ENCODE data around the gene CAMSAP2.

CAMSAP2 gene

GRCh38 chr1:200838676-200839445 lies 100.2 kb downstream of the CAMSAP2 start:
- no peak for DNase-seq (ENCODE audit: low spot score)

- DNase-seq (ENCODE audit: low spot score): no peak
These were observed 106.7 kb downstream of the CAMSAP2 start for GRCh38 chr1:200845360-200845759.

DNA sequence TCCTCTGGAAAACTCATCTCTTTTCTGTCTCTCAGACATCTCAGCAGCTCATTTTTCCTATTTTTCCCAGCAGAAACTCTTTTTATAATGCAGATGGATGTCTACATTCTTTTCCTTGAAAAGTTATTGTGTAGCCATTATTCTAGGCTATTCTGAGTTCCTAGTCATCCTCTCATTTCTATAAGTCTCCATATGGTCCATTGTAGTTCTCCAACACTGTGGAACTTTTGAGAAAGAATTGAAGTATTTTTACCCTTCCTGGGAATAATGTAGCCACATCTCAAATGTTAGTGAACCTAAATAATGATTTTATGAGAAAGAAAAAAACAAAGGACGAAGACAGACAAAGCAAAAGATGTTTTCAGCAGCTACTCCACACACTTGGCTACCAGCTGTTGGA lies 107.7 kb downstream of the CAMSAP2 start:
- no peak for DNase-seq (ENCODE audit: low spot score)

DNA sequence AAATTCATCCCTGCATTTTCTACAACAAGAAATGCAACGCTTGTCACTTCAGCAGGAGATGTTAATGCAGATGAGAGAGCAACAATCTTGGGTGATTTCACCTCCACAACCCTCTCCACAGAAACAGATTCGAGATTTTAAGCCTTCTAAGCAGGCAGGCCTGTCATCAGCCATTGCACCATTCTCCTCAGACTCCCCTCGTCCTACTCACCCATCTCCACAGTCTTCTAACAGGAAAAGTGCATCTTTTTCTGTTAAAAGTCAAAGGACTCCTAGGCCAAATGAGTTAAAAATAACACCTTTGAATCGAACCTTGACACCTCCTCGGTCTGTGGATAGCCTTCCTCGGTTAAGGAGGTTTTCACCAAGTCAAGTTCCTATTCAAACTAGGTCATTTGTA lies 110.7 kb downstream of the CAMSAP2 start:
- no peak for DNase-seq (ENCODE audit: low spot score)

DNA sequence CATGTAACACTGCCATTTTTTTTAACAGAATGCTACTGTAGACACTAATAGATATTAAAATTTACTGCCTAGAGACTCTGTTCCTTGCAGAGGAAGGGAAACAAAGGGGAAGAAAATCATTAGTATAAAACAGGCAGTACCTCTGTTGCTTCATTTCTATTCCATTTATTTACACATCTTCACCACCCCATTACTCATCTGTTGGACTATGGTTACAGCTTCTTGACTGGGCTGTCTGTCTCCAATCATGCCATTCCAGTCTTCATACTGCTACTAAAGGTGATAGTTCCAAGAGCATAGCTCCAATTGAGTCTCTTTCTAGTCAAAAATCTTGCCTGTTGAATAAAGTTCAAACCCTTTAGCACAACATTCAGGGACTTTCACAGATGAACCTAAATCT lies 111.9 kb downstream of the CAMSAP2 start:
- no peak for DNase-seq (ENCODE audit: low spot score)

DNA sequence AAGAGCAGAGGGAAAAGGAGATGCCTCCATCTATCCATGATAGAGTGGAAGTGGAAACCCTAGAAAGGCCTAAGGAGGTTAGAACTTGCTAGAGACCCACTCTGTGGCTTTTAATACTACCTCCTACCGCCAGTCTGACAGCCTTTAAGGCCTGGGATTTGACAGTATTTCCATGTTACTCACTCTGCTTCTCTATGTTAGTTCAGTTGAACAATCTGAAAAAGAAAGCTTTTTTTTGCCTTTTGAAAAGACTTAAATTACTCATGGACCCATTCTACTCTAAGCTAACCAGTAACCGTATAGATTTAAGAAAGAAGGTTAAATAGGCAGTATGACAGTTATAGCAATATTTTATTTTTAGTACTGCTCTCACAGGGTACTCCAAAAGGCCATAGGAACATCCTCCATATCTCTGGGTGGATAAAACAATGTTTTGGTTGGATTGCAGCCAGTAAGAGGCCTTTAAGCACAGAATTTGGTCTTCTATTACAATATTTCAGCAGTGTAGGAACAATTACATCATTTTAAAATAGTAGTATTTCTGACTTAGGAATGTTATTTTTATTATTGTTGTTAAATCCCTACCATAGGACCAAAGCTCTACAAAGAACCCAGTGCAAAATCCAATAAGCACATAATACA lies 118.1 kb downstream of the CAMSAP2 start:
- no peak for DNase-seq (ENCODE audit: low spot score)

DNA sequence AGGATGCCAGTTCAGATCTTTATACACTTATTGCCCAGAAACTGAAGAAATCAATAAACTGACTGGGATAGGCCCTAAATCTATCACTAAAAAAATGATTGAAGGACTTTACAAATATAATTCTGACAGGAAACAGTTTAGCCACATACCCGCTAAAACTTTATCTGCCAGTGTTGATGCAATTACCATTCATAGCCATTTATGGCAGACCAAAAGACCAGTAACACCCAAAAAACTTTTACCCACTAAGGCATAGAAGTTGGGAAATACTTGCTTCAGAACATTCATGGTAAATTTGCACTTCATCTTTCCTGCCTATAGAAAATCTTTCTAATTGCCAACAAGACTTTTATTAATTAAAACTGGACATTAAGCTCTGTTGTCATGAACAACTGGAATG lies 119.1 kb downstream of the CAMSAP2 start:
- no peak for DNase-seq (ENCODE audit: low spot score)

DNA sequence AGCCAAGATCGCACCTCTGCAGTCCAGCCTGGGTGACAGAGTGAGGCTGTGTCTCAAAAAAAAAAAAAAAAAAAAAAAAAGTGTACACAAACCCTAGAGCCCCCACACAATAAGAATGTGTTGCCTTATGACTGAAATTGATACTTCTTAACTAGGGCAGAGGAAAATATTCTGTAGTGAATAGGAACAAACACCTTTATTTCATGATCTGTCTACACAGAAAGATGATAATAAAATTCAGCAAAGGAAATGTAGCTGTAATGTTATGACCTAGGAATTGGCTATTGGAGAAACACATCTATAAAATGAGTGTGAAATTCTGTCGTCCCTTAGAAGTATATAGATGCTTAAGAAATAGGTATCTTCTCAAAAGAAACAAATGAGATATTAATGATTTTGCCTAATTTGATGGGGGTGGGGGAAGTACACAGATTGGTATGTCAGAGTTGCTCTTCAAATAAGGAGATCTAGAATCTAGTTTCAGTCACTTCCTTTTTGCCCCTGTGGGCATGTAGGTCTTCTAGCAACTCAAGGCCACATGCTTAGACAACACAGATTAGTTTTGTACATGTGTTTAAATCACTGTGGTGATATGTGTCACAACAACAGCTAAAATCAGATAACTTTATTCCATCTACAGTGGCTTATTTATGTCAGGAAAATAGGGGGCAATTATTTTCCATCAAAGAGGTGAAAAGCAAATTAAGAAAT lies 123.4 kb downstream of the CAMSAP2 start:
- DNase-seq (ENCODE audit: low spot score): no peak

- DNase-seq (ENCODE audit: low spot score): no peak
These were observed 124.2 kb downstream of the CAMSAP2 start for GRCh38 chr1:200862713-200863415.

- DNase-seq (ENCODE audit: low spot score): no peak
These were observed 127.4 kb downstream of the CAMSAP2 start for GRCh38 chr1:200866116-200866515.

DNA sequence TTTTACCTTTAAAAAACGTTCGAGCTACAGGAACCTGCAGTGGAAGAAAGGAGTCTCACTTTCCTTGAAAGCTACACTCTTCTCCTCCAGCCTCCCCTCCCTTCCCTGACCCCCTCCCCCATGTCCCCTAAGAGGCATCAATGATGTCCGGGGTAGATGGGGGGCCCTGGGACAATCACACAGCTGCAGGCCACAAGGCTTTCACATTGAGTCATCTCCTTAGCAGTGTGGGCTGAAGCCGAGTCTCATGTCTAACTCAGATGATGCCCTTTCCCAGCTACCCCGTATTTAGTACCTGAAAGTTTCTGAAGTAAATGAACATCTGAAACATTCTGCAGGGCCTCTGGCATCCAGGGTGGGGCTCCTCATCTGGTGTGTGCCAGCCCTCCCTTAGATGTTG lies 127.8 kb downstream of the CAMSAP2 start:
- no peak for DNase-seq (ENCODE audit: low spot score)

DNA sequence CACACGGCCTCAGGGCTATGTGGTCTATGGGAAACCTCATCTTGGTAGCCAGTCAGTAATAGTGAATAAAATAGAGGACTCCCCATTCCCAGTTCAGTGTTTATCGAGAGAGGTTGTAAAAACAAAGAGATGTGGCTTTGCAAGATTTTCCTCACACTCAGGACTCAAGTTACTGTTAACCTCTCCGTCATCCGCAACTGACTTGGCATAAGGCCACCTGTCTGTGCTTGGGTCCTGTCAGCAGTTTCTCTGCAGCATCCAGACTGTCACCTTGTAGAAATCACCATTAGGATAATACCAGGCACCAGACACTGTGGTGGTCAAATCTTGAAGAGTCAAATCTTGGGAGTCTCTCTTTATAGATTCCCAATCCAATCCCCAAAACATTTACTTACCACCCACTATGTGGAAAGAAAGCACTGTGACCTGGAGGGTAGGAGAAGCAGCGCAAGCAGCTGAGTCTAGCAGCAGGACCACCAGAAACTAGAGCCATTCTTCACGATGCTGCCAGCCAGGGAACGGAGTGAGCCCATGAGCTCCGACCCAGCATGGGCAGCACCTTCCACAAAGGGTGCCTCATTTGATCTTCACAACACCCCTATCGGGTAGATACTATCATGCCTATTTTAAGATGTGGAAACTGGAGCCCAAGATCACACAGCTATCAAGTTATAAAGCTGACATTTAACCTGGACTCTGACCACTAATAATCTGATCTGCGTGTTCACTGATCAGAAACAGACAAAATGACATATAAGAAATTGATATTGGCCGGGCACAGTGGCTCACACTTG lies 128.5 kb downstream of the CAMSAP2 start:
- no peak for DNase-seq (ENCODE audit: low spot score)

- no peak for DNase-seq (ENCODE audit: low spot score)
These were observed 130.7 kb downstream of the CAMSAP2 start for GRCh38 chr1:200869376-200869752.

- DNase-seq (ENCODE audit: low spot score): no peak
These were observed 131.2 kb downstream of the CAMSAP2 start for GRCh38 chr1:200869753-200870391.

DNA sequence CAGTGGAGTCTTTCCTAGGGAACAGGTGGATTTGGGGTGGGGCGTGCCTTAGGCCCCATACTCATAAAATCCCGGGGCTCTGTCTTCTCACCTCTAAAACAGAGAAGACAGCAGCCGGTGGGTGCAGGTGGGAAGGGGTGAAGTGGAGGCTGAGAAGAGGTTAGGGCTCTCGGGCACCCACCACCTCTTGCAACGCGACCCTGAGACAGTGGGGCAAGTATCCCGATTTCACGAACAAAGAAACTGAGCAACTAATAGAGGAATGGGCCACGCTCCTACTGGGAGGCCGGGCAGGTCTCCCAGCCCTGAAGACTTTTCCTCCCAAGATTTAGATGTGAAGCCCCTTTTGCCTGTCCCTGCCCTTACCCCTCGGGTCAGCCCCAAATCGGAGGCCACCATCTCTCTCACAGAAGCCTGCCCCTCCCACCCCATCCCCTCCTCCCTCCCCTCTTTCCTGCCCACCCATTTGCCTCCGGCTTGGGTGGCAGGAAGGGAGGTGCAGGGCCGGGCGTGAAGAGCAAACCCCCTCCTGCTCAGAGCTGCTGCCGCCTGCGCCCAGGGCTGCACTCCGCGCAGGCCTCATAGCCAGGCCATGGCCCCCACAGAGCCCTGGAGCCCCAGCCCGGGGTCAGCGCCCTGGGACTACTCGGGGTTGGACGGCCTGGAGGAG lies 133.9 kb downstream of the CAMSAP2 start, which contains the start of gene GPR25:
GPR25 (plus strand) TSS at position 536 of the 670 bp plus-strand sequence; CDS start at position 593, 57 bp downstream.
- DNase-seq (ENCODE audit: low spot score): no peak

DNA sequence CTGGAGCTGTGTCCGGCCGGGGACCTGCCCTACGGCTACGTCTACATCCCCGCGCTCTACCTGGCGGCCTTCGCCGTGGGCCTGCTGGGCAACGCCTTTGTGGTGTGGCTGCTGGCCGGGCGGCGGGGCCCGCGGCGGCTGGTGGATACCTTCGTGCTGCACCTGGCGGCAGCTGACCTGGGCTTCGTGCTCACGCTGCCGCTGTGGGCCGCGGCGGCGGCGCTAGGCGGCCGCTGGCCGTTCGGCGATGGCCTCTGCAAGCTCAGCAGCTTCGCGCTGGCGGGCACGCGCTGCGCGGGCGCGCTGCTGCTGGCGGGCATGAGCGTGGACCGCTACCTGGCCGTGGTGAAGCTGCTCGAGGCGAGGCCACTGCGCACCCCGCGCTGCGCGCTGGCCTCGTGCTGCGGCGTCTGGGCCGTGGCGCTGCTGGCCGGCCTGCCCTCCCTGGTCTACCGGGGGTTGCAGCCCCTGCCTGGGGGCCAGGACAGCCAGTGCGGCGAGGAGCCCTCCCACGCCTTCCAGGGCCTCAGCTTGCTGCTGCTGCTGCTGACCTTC lies 134.5 kb downstream of the CAMSAP2 start:
- no peak for DNase-seq (ENCODE audit: low spot score)

DNA sequence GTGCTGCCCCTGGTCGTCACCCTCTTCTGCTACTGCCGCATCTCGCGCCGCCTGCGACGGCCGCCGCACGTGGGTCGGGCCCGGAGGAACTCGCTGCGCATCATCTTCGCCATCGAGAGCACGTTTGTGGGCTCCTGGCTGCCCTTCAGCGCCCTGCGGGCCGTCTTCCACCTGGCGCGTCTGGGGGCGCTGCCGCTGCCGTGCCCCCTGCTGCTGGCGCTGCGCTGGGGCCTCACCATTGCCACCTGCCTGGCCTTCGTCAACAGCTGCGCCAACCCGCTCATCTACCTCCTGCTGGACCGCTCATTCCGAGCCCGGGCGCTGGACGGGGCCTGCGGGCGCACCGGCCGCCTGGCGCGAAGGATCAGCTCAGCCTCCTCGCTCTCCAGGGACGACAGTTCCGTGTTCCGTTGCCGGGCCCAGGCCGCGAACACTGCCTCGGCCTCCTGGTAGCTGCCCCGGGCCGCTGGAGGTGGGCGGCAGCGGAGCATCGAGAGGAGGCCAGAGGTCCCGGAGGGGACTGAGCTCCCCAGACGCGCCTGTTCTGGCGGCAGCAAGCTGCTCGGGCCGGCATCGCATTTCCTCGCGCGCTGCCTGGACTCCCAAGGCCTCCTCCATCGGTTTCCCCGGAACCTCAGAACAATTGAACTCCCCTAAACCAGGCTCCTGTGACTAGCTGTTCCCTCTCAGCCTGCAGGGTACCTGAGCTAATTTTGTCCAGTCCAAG lies 135.1 kb downstream of the CAMSAP2 start:
- DNase-seq (ENCODE audit: low spot score): no peak

DNA sequence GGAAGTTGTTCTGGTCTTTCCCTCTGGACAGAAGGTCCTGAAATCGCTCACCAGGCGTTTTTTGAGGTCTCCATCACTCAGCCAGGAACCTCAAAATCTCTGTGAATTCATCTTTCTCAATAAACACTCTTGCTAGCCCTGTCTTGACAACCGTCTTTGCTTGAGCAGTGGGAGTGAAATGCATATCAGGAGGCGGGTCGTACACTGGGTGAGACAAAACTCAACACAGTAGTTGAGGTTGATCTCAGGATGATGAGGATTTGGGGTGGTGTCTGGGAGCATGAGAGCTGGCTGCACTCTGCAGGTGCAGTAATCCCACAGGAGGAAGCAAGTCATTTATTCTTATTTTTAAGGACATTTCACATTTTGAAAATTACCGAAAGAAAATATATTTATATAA lies 136.0 kb downstream of the CAMSAP2 start:
- DNase-seq (ENCODE audit: low spot score): no peak

DNA sequence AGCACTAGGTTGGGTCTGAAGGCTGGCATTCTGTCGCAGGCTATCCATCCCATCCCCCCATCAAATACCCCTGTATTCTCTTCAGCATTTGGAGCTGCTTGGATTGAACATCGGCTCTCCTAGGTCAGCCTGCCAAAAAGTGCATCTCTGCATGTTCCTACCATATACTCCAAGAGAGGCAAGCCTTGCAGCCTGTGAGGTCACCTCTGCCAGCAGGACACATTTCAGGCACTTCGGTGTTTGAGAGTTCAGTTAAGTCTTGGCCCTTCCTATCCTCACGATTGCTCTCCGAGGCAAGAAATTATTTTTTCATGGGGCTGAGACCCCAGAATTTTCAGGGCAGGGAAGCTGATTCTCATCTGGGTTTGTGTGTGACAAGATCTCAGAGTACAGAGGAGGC lies 136.7 kb downstream of the CAMSAP2 start:
- DNase-seq (ENCODE audit: low spot score): no peak
